ENCODE data around the gene PRPF39. TPM values are rescaled to one million over a fixed set of nuclear protein-coding genes. Genes with fewer than 3 reads are reported as not detected.

PRPF39 gene
- total RNA-seq, 1 experiment from 2014 or later: 57.4 TPM

DNA sequence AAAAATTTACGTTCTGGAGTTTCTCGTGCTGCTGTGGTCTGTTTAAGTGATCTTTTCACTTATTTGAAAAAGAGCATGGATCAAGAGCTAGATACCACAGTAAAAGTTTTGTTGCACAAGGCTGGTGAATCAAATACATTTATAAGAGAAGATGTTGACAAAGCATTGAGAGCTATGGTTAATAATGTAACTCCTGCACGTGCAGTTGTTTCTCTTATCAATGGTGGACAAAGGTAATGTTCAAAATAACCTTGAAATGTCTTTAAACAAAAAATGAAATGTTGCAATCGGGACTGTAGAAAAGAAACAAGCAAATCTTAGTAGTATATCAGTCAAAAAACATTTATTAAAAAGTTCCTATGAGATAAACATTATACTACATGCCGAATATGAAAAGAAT lies 39.3 kb upstream of the PRPF39 start:
- POLR2A ChIA-PET (ENCODE audit: low non-redundant PET): no interaction called here
- CTCF ChIA-PET: no interaction called here
- H3K4me1 ChIP-seq (ENCODE audit: insufficient read depth, low read length, poor library complexity, severe bottlenecking): no peaks in the 10 kb centered on the region
- TF ChIP-seq, protein P1, sequence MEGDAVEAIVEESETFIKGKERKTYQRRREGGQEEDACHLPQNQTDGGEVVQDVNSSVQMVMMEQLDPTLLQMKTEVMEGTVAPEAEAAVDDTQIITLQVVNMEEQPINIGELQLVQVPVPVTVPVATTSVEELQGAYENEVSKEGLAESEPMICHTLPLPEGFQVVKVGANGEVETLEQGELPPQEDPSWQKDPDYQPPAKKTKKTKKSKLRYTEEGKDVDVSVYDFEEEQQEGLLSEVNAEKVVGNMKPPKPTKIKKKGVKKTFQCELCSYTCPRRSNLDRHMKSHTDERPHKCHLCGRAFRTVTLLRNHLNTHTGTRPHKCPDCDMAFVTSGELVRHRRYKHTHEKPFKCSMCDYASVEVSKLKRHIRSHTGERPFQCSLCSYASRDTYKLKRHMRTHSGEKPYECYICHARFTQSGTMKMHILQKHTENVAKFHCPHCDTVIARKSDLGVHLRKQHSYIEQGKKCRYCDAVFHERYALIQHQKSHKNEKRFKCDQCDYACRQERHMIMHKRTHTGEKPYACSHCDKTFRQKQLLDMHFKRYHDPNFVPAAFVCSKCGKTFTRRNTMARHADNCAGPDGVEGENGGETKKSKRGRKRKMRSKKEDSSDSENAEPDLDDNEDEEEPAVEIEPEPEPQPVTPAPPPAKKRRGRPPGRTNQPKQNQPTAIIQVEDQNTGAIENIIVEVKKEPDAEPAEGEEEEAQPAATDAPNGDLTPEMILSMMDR (conservative IDR thresholded peaks at IDR 0.05; ENCODE audit: low read depth, low read length): no peak
- TF ChIP-seq EZH2 (IDR thresholded peaks at IDR 0.05; ENCODE audit: borderline replicate concordance, low read depth, low read length, poor library complexity, severe bottlenecking): no peak
- H3K36me3 ChIP-seq (ENCODE audit: insufficient read depth, low read length, poor library complexity, severe bottlenecking): peaks cover 6% of the 10 kb centered on the region
- intact Hi-C loops (cut with micrococcal nuclease; ENCODE audit: unreplicated experiment): no loop called here
- no peaks in the 10 kb centered on the region for H3K9me3 ChIP-seq (ENCODE audit: low read depth, low read length, poor library complexity, severe bottlenecking)
- BruUV-seq (replicated peaks): no TSS peak
- no peak overlapping the region for H3K4me3 ChIP-seq (ENCODE audit: low read depth, low read length, poor library complexity, severe bottlenecking)
- no peak overlapping the region for H3K27ac ChIP-seq (ENCODE audit: low read depth, low read length, poor library complexity, severe bottlenecking)
- DNase-seq (ENCODE audit: low spot score): no peak
- no peaks in the 10 kb centered on the region for H3K27me3 ChIP-seq (replicated peaks; ENCODE audit: insufficient read depth, low read depth, low read length, poor library complexity)

DNA sequence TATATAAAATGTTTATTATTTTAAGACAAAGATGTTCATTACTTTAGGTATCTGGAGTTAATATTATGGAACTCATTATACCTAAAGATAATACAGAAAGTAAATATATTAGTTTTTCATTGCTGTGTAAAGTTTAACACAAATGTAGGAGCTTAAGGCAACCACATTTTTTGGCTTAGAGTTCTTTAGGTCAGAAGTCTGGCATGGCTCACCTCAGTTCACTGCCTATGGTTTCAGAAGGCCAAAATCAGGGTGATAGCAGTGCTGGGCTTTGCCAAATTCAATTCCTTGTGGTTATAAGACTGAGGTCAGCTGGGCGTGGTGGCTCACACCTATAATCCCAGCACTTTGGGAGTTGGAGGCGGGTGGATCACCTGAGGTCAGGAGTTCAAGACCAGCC lies 35.5 kb upstream of the PRPF39 start:
- Histone ChIP-seq H3K4me1 (ENCODE audit: insufficient read depth, low read length, poor library complexity, severe bottlenecking) (no peaks in the 10 kb centered on the region), H3K4me3 (ENCODE audit: low read depth, low read length, poor library complexity, severe bottlenecking) (no peak overlapping the region), H3K27me3 (replicated peaks; ENCODE audit: insufficient read depth, low read depth, low read length, poor library complexity) (no peaks in the 10 kb centered on the region), H3K27ac (ENCODE audit: low read depth, low read length, poor library complexity, severe bottlenecking) (no peak overlapping the region), H3K9me3 (ENCODE audit: low read depth, low read length, poor library complexity, severe bottlenecking) (no peaks in the 10 kb centered on the region), H3K36me3 (ENCODE audit: insufficient read depth, low read length, poor library complexity, severe bottlenecking) (peaks cover 6% of the 10 kb centered on the region)
- no TSS peak for BruUV-seq (replicated peaks)
- CTCF ChIA-PET: interaction anchor here (0.6 kb wide), 1 partner anchor 1770 kb away, joined by 4 read pairs; no protein-coding TSS in a partner anchor
- intact Hi-C loops (cut with micrococcal nuclease; ENCODE audit: unreplicated experiment): no loop called here
- POLR2A ChIA-PET (ENCODE audit: low non-redundant PET): no interaction called here
- DNase-seq (ENCODE audit: low spot score): no peak
- TF ChIP-seq, protein P1 (conservative IDR thresholded peaks at IDR 0.05; ENCODE audit: low read depth, low read length): no peak
- no peak for TF ChIP-seq EZH2 (IDR thresholded peaks at IDR 0.05; ENCODE audit: borderline replicate concordance, low read depth, low read length, poor library complexity, severe bottlenecking)

DNA sequence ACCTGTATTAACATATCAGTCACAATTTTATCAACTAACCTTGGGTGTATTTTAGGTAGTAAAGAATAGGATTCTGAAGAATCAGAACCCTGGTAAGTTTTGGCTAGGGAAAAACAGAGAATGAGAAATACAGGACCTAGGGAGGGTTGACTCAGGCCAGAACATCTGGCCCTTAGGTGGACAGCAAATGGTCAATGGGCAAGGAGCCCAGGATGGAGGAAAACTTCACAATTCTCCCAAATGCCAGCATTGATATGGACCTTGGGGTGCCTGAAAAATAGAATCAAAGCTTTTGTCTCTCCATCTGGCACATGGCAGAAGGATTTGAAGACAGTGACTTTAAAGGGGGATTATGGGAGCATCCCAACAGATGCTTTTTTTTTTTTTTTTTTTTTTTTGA lies 32.7 kb upstream of the PRPF39 start:
- H3K4me1 ChIP-seq (ENCODE audit: insufficient read depth, low read length, poor library complexity, severe bottlenecking): no peaks in the 10 kb centered on the region
- CTCF ChIA-PET: no interaction called here
- H3K9me3 ChIP-seq (ENCODE audit: low read depth, low read length, poor library complexity, severe bottlenecking): no peaks in the 10 kb centered on the region
- H3K4me3 ChIP-seq (ENCODE audit: low read depth, low read length, poor library complexity, severe bottlenecking): no peak overlapping the region
- POLR2A ChIA-PET (ENCODE audit: low non-redundant PET): no interaction called here
- H3K36me3 ChIP-seq (ENCODE audit: insufficient read depth, low read length, poor library complexity, severe bottlenecking): peaks cover 18% of the 10 kb centered on the region
- TF ChIP-seq EZH2 (IDR thresholded peaks at IDR 0.05; ENCODE audit: borderline replicate concordance, low read depth, low read length, poor library complexity, severe bottlenecking): no peak
- TF ChIP-seq, protein P1 (conservative IDR thresholded peaks at IDR 0.05; ENCODE audit: low read depth, low read length): no peak
- H3K27ac ChIP-seq (ENCODE audit: low read depth, low read length, poor library complexity, severe bottlenecking): no peak overlapping the region
- intact Hi-C loops (cut with micrococcal nuclease; ENCODE audit: unreplicated experiment): no loop called here
- no TSS peak for BruUV-seq (replicated peaks)
- no peaks in the 10 kb centered on the region for H3K27me3 ChIP-seq (replicated peaks; ENCODE audit: insufficient read depth, low read depth, low read length, poor library complexity)
- no peak for DNase-seq (ENCODE audit: low spot score)

Data from A673 (cell line).